GM21447 (cell line): ENCODE data around the gene CYB561D2.

ENCODE experiments used
- ATAC-seq: cut with Tn5 transposase; IDR thresholded peaks from one replicate; pipeline ENCODE4 v1.9.1; 2021; ENCODE audit not compliant: unreplicated experiment

The CYB561D2 gene

DNA sequence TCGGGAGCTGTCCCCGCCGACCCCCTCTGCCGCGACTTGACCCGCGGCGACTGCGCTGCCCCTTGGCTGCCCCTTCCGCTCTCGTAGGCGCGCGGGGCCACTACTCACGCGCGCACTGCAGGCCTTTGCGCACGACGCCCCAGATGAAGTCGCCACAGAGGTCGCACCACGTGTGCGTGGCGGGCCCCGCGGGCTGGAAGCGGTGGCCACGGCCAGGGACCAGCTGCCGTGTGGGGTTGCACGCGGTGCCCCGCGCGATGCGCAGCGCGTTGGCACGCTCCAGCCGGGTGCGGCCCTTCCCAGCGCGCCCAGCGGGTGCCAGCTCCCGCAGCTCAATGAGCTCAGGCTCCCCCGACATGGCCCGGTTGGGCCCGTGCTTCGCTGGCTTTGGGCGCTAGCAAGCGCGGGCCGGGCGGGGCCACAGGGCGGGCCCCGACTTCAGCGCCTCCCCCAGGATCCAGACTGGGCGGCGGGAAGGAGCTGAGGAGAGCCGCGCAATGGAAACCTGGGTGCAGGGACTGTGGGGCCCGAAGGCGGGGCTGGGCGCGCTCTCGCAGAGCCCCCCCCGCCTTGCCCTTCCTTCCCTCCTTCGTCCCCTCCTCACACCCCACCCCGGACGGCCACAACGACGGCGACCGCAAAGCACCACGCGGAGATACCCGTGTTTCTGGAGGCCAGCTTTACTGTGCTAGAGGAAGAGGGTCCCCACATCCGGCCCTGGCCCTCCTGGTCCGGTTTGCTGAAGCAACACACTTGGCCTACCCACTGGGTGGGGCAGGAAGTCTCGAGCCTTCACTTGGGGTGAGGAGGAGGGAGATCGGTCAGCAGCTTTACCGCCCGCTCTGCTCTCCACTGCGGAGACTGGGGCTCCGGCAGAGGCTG, 10.0 kb upstream of the CYB561D2 start, which contains the start of gene RASSF1:
Gene RASSF1, minus strand, starts transcription at position 389 of the 882 bp plus-strand sequence. Its CDS starts 31 bp downstream, at position 358.
- no peak for ATAC-seq

DNA sequence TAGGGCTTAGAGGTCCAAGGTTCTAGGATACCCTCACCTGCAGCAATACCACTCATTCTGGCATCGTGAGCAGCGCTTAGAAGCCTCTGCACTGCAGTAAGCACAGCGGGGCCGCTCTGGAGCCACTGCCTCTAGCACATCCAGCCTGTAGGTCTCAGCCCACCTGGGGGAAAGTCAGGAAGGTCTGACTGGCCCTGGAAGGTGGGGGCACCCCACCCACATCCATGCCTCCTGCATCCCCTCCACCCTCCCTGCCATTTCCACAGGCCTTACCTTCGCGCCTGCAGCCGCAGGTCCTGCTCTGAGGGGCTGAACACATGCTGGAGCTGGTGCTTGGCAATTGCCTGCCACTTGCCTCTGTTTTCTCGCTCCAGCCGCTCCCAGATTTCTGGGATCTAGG, 9.1 kb upstream of the CYB561D2 start:
- ATAC-seq = no peak

DNA sequence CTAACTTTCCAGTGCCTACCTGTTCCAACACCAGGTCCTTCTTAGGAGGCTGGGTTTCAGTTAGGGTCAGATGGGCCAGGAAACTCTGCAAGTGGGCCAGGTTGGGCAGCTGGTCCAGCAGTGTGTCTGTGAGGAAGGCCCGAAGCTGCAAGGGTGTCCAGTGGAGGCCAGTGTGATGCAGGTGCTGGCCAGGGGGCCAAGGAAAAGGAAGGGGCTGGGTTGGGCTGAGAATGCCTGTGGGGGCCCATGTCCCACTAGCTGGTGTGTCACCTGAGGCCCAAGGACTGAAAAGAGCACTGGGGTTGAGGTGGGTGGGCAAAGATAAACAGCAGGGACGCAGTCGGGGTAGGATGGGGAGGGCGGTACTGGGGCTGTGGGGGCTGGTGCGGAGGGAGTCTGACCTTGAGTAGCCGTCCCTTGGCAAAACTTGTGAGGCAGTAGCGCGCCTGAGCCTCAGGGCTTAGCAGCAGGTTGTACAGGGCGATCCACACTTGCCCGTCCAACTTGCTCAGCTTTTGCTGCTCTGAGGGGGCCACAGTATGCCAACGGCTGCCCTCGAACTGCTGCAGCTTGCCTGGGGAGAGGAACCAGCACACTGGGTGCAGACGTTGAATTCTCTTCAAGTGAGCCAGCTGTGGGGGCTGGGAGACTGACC, 8.5 kb upstream of the CYB561D2 start:
- ATAC-seq = no peak

DNA sequence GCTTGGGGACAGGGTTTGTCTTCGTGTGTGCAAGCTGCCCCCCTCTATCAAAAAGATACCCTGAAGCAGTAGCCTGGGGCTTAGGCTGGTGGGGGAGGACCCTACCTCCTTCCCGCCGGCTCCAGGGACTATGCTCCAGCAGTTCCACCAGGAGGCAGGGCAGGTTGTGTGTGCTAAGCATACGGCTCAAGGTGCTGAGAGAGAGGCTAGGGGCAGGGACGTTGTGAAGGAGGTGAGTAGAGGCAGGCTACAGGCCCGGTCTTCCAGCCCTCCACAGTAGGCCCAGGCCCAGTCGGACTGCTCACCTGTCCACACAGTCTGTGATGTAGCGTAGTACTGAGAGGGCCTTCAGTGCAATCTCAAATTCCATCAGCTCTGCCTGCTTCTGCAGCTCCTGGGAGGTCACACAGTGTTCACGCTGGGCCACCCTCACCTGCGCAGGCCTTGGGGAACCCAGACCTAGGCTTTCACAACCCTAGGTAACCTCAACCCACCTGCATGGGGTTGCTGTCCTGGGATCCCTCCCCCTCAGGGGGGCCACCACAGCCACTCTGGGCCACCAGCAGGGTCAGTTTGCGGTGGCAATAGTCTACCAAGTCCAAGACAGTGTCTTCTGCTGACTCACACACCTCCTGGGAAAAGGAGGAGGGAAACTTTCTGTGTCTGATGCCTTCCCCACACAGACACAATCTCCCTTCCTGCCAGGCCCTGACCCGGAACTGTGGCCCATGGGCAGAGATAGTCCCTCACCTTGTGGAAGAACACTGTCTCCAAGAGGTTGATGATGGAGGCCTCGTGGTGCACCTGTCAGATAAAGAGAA, 7.6 kb upstream of the CYB561D2 start:
- no peak for ATAC-seq

DNA sequence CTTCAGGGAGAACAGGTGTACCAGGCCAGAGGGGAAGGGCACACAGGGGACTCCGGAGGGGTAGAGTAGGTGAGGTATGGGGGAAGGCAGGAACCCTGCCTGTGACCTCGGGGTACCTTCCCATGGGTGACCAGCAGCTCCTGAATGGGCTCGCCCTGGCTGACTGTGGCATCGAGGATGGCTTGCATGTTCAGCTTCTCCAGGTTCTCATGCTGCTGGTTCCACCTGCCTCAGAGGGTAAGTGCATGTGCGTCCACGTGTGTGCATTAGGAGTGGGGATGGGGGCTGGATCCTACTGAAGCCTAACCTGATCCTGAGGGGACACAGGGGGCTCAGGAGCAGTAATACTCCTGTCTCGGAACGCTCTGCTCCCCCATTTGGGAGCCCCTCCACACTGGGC, 5.7 kb upstream of the CYB561D2 start:
- ATAC-seq = no peak

DNA sequence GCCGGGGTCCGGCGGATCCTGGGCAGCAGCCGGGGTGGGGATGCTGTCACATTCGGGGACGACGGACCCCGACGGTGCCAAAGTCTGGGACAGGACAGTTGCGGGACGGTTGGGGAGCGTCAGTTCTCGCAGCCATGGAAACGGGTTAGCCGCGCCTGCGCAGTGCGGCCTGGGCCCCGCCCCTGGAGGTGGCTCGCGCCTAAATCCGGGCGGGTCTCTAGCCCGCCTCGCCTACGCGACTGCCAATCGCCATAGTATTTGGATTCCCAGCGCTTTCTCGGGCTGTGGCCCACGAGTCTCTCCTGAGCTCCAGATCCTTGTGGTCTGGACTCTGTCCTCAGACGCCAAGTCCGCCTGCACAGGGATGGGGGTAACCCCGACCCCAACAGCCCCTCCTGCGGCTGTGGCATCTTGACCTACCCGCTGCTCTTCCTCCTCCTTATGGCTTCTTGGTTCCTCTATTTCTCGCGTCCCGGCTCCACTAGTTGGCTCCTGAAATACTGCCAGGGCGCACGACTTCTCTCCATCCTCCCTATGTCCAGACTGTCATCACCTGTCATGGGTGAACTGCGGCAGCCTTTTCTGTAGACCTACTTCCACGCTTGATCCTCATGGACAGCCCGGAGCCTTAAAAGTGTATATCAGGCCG, 5.0 kb upstream of the CYB561D2 start, which contains the start of gene ZMYND10:
Gene ZMYND10, minus strand, starts transcription at position 147 of the 649 bp plus-strand sequence. CDS start 153 bp downstream, outside the sequence.
- ATAC-seq = no peak

DNA sequence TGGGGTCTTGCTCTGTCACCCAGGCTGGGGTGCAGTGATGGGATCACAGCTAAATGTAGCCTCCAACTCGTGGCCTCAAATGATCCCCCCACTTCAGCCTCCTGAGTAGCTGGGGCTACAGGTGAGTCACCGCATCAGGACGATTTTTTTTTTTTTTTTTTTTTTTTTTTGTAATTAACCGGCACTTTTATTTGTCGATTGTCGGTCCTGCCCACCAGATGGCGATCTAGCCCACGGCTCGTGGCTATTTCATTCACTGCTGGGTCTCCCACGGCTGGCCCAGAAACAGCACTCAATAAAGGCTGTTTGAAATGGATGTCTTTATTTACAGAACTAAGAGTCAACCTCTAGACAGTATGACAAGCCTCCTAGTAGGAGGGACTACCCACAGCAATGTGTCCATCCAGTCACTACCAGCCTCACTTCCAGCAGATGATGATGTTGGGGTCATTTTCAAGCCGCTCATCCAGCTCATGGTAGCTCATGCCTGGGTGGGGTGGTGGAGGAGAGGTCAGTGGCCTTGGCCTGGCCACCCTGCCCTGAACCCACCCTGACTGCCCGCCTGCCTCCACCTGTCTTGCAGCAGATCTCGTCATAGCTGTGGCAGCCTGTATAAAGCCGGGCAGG, 3.4 kb upstream of the CYB561D2 start:
- ATAC-seq = no peak

DNA sequence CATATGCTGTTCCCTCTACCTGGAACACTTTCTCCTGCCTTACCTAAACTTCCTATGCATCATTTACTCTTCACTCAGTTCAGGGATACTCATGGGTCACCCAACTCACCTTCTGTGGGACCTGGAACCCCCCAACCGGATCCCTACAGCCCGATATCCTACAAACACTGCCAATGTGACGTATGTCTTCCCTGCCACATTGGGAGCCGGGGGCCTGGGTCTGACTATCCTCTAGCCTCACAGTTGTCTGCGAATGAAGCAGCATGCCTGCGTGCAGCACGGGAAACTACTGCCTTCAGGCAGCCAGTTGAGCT, 492 bp upstream of the CYB561D2 start:
- ATAC-seq = no peak

DNA sequence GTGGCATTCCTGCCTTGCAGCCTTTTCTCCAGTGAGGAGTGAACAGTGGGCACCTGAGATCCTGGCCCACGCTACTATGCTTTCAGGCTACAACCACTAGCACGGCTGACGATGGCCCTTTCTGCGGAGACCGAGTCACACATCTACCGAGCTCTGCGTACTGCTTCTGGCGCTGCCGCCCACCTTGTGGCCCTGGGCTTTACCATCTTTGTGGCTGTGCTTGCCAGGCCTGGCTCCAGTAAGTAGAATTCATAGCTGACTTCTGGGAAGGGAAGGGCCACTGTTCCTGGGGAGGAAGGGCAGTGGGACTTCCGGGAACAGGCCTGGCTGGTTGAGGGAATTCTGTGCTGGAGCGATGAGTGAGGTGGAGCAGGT, 648 bp downstream of the CYB561D2 start:
- ATAC-seq = no peak

DNA sequence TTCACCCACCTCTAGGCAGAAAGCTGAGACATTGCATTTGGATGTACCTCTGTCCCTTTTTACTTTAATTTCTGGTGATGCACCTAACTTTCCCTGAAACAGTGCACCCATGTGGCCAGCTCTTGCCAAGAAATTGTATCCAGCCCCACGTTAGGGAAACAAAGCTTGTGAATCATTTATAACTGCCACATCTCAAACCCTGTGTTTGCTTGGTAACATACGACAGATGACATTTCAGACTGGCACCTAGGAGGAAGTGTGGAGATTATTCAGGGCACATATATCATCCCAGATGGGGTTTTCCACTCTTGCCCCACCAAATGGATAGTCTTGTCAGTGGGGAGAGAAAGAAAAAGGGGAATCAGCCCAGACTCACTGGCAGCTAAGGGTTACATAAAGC, 2.1 kb downstream of the CYB561D2 start:
- ATAC-seq = no peak

DNA sequence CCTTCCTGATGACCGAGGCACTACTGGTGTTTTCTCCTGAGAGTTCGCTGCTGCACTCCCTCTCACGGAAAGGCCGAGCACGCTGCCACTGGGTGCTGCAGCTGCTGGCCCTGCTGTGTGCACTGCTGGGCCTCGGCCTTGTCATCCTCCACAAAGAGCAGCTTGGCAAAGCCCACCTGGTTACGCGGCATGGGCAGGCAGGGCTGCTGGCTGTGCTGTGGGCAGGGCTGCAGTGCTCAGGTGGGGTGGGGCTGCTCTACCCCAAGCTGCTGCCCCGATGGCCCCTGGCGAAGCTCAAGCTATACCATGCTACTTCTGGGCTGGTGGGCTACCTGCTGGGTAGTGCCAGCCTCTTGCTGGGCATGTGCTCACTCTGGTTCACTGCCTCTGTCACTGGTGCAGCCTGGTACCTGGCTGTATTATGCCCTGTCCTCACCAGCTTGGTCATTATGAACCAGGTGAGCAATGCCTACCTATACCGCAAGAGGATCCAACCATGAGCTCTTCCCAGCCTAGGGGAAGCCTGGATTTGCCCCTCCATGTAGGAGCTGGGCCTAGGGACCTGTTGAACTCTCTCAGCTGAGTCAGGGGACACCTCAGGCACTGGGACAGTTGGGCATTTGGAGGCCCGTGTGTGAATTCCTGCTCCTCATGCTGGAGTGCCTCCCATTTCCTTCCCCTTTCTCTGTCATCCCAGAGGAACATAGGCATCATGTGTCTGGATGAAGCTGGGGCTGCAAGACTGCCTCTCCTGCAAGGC, 2.8 kb downstream of the CYB561D2 start:
- no peak for ATAC-seq

DNA sequence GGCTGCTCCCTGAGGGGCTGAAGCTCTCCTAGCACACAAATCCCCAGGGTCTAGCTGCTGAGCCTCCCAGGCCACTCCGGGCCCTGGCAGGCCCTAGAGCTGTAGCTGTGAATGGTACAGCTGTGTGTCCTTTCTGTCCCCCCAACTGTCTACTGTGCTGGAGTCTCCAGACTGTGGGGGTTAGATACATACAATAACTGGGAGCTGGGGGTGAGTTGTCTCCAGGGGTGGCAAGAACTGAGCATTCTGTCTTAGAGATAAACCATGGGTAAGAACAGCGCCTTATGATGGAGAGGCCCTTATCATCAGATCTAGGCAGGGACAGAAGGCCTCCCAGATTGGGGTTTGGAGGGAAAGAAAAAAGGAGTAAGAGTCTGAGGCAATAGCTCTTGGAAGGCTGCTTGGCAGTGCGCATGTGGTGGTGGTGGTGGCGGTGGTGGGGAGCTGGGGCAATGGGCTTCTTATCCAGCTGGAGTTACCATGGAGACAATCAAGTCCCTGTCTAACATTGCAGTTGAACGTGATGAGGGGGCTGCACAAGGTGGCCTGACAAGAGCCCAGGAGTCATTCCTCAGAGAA, 3.6 kb downstream of the CYB561D2 start:
- ATAC-seq = no peak

DNA sequence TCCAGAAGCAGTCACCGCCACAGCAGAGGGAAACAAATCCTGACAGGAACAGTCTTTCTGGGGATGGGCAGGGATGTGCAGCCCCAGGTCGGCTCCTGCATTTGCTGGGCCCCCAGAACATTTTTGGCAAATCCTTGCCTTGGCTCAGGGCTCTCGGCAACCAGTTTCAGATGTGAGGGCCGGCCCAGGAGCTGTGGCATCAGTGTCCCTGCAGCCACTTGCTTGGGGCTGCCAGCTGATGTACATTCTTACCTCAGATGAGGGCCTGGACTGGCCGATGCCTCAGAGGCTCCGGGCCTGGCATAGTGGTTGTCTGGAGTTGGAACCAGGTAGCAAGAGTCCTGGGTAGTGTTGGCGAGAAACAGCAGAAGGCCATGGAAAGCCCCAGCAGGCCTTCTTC, 4.2 kb downstream of the CYB561D2 start:
- no peak for ATAC-seq

DNA sequence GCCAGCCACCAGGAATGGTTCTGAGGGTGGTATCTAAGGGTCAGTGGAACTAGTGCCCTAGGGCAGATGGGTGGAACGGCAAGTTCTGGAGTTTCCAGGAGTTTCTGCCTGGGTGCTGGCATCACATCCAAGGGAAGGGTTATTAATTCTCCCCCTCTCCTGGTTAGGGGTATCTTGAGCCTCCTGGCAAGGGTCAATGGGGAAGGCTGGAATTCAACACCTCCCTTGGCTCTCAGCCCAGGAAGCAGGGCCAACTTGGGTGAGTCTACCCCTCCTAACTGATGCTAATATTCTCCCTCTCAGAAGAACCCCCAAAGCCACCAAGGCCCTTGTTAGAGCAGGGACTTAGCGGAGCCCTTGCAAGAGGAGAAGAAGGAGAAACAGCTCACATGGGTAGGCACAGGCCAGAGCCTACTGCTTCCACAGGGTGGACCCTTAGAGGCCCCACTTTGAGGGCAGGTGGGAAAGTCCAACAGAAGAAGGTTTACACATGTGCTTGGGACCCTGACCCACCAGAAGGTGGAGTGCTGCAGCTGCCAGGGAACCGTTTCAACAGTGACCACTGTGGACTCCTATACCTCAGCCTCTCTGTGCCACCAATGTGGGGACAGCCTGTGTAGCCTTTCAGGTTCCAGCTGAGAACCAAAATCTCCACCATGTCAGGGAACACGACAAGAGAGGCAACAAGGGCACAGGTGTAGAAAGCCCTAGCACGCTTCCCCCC, 5.3 kb downstream of the CYB561D2 start:
- ATAC-seq = no peak

DNA sequence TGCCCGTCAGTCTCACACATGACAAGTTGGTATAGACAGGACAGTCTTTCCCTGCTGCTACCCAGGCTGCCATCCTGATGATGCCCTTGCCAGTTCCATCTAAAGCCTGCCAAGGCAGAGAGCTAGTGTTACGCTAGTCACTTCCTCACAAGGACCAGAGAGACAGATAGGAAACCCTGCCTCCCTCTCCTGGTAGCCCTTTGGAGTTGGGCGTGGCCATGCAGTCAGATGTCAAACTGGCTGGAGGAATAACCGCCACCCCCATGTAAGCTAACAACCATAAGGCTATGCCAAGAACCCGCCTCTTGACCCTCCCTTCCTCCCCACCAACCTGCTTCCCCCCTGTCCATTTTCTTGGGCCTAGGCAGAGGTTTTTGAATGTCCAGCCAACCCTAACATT, 5.9 kb downstream of the CYB561D2 start:
- ATAC-seq = no peak

DNA sequence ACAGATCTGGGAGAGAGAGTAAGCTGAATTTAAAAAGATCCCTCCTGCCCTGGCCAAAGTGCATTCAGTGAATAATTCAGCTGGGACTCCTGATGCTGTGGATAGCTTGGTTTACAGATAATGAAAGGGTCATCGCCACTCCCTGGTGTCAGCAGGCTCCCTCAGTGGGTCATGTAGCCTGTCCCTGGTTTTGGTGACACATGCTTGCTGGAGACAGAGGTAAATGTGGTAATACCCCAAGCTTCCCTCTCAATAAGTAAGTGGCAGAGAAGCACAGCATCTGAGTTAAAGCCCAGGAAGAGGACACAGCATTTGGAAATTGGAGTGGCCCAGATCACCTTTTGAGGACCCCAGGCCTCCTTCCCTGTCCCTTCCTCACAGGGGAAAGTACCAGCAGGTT, 6.8 kb downstream of the CYB561D2 start:
- no peak for ATAC-seq

DNA sequence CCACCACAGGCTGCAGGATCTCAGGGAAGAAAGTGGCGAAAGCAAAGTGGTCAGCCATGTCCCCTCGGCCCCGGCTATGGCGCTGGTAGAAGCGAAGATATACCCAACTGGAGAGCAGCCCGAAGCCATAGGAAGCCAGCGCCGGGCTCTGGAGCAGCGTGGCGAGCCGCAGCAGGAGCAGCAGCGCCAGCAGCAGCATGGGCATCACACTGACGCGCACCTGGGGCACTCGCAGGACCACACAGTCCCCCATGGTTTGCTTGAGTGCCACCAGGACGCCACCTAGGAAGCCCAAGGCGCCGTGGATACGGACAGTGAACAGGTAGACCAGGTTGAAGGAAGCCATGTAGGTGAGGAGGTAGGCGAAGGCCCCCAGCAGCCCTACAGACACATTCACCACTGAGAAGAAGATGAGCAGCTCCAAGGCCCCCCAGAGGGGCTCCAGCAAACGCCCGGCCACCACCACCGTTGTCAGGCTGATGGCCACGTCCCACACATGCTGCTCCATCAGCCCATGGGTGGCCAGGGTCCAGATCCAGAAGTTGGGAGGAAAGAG, 7.8 kb downstream of the CYB561D2 start:
- no peak for ATAC-seq

DNA sequence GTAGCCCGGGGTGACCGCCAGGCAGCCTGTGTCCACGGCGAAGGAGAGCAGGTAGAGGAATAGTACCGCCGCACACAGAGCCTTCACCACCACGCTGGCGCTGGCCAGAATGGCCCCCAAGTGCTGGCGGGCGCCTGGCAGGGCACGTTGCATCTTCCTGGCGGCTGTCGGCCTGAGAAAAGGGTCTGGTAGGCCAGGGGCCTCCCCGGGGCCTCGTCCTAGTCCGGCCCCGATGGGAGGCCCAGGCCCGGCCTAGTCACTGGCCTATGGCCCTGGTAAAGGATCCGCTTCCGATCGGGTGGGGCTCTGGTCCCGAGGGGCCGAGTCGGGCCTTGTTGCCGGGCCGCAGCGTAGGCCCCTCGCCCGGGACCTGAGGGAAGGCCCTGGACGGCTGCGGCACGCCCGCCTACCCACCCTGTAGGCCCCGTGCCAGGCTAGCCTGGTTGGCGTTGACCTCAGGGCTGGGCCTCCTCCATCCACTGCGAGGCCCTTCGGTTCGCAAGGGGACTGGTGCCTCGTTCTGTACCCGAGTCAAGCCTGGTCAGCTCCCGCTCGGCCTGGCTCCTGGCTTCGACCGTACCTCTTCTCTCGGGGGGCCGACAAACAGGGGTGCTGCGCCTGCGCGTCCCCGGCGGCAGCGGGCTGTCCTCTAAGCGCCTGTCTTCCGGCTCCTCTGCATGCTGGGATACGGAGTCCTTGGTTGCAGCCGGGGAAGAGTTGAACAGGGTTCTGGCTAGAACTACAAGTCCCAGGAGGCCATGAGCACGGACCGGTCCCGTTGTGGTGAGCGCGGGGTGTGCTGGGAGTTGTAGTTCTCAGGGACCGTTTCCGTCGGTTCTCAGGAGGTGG, 8.5 kb downstream of the CYB561D2 start, which contains the start of gene TMEM115:
Gene TMEM115, minus strand, starts transcription at position 611 of the 849 bp plus-strand sequence. Its CDS starts 458 bp downstream, at position 153.
- ATAC-seq = peak; percentile 99
